ENCODE data around the gene AUTS2.

GRCh38 chr7:69873512-69873911 lies 275.2 kb downstream of the AUTS2 start:
- no peak for TF ChIP-seq EZH2 (IDR thresholded peaks at IDR 0.05; ENCODE audit: low read length, missing control alignments)
- no peak for TF ChIP-seq CTCF (conservative IDR thresholded peaks at IDR 0.05 in 1 of 2, IDR thresholded peaks at IDR 0.05 in 1 of 2; ENCODE audit: low read depth in 1 of 2, low read length in 2 of 2)
